ENCODE results near the gene SETD1B.

DNA sequence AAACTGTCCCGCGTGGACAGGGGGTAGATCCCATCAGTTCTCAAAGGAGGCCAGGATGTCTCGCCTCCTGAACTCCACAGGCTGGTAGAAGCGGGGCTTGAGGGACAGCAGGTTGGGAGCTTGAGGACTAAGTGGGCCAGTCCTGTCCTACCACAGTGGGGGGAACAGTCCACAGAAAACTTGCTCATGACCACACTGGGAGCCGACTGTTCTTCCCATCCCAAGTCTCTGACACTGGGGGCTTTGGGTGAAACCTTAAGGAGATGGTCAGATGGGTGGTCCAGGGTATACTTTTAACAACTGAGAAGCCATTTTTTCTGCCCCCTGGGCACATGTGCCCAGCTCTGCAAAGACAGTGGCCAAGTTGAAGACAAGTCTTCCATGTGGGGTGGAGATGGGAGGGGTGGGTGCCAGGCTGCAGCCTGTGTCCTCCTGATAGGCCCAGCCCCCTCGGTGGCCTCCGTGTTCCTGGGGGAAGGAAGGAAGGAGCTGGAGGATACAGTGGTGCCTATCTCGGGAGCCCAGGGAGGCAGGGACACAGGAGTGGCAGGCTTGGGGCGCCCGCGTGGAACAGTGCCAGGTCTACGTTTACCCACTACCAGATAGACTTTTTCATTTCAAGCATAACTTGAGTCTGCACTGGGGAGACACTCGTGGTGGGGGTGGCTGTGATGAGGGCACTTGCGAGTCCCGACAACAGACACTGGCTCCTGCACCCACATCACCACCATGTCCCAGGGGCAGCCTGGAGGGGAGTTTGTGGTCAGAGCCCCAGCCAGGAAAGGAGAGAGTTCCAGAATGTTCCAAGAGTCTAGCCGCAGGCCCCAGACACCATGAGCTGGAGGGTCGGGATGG lies 25.0 kb upstream of the SETD1B start:
- TF ChIP-seq EZH2 (IDR thresholded peaks at IDR 0.05; ENCODE audit: low read length, missing control alignments) = no peak
- TF ChIP-seq, protein P1, sequence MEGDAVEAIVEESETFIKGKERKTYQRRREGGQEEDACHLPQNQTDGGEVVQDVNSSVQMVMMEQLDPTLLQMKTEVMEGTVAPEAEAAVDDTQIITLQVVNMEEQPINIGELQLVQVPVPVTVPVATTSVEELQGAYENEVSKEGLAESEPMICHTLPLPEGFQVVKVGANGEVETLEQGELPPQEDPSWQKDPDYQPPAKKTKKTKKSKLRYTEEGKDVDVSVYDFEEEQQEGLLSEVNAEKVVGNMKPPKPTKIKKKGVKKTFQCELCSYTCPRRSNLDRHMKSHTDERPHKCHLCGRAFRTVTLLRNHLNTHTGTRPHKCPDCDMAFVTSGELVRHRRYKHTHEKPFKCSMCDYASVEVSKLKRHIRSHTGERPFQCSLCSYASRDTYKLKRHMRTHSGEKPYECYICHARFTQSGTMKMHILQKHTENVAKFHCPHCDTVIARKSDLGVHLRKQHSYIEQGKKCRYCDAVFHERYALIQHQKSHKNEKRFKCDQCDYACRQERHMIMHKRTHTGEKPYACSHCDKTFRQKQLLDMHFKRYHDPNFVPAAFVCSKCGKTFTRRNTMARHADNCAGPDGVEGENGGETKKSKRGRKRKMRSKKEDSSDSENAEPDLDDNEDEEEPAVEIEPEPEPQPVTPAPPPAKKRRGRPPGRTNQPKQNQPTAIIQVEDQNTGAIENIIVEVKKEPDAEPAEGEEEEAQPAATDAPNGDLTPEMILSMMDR (conservative IDR thresholded peaks at IDR 0.05 in 1 of 2, IDR thresholded peaks at IDR 0.05 in 1 of 2; ENCODE audit: low read depth in 1 of 2, low read length in 2 of 2) = no peak

Measured in fibroblast of lung (primary cell).